ENCODE results near the gene KLF15. TPM values are rescaled to one million over a fixed set of nuclear protein-coding genes. Genes with fewer than 3 reads are reported as not detected.
A peak's percentile ranks its signal among the peaks of the same experiment; 100 is the strongest.

The KLF15 gene
- total RNA-seq, 1 donor from 2014 or later, result 5.7 TPM

DNA sequence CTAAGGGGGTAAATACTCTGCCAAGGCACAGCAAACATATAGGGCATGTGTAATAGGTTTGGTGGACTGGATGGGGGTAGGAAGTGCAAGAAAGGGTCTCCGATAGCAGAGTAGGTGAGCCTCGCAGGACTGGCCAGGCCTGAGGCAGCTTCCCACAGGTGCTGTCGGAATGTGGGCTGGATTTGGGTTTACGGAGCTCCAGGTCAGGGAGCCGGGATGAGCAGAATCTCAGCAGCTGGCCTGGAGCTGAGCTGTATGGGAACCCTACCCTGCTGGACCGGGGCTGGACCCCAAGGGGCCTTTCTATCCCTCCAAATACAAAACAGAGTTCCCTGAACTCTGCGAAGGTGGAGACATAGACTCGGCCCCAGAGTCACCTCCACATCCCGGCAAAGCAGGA, 15.0 kb downstream of the KLF15 start:
- peak; percentile 73 for DNase-seq (ENCODE audit: extremely low spot score, unreplicated experiment)
- no peak overlapping the region for H3K27ac Mint-ChIP-seq (ENCODE audit: unreplicated experiment)
- no peak for TF ChIP-seq CTCF (IDR thresholded peaks at IDR 0.05)

GRCh38 chr3:126341755-126342150, 15.5 kb downstream of the KLF15 start:
- Mint-ChIP-seq H3K27ac (ENCODE audit: unreplicated experiment) (no peak overlapping the region), H3K4me1 (ENCODE audit: unreplicated experiment) (no peaks in the 10 kb centered on the region), H3K27me3 (ENCODE audit: unreplicated experiment) (peaks cover 10% of the 10 kb centered on the region), H3K36me3 (ENCODE audit: unreplicated experiment) (no peaks in the 10 kb centered on the region), H3K9me3 (ENCODE audit: unreplicated experiment) (no peaks in the 10 kb centered on the region), H3K4me3 (ENCODE audit: unreplicated experiment) (no peak overlapping the region)
- peak; percentile 72 for DNase-seq (ENCODE audit: extremely low spot score, unreplicated experiment)
- TF ChIP-seq CTCF (IDR thresholded peaks at IDR 0.05), result no peak

More for the DNA sequence above, 15.0 kb downstream of the KLF15 start:
- no peak overlapping the region for H3K4me3 Mint-ChIP-seq (ENCODE audit: unreplicated experiment)
- H3K9me3 Mint-ChIP-seq (ENCODE audit: unreplicated experiment), result no peaks in the 10 kb centered on the region
- peaks cover 10% of the 10 kb centered on the region for H3K27me3 Mint-ChIP-seq (ENCODE audit: unreplicated experiment)
- H3K36me3 Mint-ChIP-seq (ENCODE audit: unreplicated experiment), result no peaks in the 10 kb centered on the region
- H3K4me1 Mint-ChIP-seq (ENCODE audit: unreplicated experiment), result no peaks in the 10 kb centered on the region

DNA sequence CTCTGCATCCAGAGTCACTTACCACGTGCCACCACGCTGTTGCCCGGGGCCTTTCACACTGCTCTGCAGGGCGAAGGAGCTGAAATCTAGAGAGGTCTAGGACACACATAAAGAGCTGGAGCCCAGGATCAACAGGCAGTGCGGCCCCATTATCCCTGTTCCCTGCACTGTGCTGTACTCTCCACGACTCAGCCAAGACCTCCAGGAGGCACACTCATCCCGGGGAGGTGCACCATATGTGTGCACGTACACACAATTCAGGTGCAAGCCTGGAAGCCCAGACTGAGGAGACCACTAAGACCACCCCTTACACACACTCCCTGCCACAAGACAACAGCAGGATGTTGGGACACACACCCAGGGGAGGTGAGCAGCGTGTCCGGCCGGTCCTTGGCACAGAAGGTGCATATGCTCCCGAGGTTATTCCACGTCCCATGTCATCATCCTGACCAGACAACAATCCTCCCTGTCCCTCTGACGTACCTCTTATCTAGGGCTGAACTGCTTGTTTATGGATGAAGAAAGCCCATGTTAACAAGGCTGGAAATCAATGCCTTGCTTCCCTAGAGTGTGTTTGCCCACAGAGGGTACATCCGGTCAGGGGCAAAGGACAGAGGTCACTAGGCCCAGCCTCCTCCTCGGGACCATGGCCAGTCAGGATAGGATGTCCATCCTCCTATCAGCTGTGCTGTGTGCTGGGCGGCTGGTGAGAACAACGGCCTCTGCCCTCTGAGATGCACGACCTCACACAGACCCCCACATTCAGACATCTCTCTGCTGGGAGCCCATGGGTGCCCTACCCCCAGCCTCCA, 16.1 kb downstream of the KLF15 start:
- Mint-ChIP-seq H3K9me3 (ENCODE audit: unreplicated experiment) (no peaks in the 10 kb centered on the region), H3K36me3 (ENCODE audit: unreplicated experiment) (no peaks in the 10 kb centered on the region), H3K4me1 (ENCODE audit: unreplicated experiment) (no peaks in the 10 kb centered on the region), H3K27ac (ENCODE audit: unreplicated experiment) (no peak overlapping the region), H3K4me3 (ENCODE audit: unreplicated experiment) (no peak overlapping the region), H3K27me3 (ENCODE audit: unreplicated experiment) (peaks cover 10% of the 10 kb centered on the region)
- peak; percentile 62 for DNase-seq (ENCODE audit: extremely low spot score, unreplicated experiment)
- TF ChIP-seq CTCF (IDR thresholded peaks at IDR 0.05), result no peak

GRCh38 chr3:126340596-126340942, 16.6 kb downstream of the KLF15 start:
- no peaks in the 10 kb centered on the region for H3K36me3 Mint-ChIP-seq (ENCODE audit: unreplicated experiment)
- no peak for TF ChIP-seq CTCF (IDR thresholded peaks at IDR 0.05)
- no peak overlapping the region for H3K4me3 Mint-ChIP-seq (ENCODE audit: unreplicated experiment)
- peak; percentile 73 for DNase-seq (ENCODE audit: extremely low spot score, unreplicated experiment)
- peaks cover 10% of the 10 kb centered on the region for H3K27me3 Mint-ChIP-seq (ENCODE audit: unreplicated experiment)
- H3K4me1 Mint-ChIP-seq (ENCODE audit: unreplicated experiment), result no peaks in the 10 kb centered on the region
- H3K27ac Mint-ChIP-seq (ENCODE audit: unreplicated experiment), result no peak overlapping the region
- H3K9me3 Mint-ChIP-seq (ENCODE audit: unreplicated experiment), result no peaks in the 10 kb centered on the region

DNA sequence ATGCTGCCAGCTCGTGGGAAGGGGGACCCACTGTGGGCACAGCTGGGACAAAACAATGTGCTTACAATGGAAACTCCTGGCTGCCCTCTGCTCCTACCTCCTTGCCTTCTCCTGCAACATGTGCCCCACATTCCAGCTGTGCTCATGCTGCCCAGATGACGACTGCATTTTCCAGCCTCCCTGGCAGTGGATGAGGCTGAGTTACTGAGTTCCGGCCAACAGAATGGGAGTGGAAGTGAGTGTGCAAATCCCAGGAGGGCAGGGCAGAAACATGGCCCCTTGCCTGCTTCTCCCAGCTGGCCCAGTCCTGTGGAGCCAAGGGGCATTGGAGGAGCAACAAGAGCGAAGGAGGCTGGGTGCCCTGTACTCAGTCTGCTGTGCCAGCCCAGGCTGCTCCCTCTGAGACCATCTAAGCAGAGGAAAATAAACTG, 17.1 kb downstream of the KLF15 start:
- no peak for TF ChIP-seq CTCF (IDR thresholded peaks at IDR 0.05)
- Mint-ChIP-seq H3K36me3 (ENCODE audit: unreplicated experiment) (no peaks in the 10 kb centered on the region), H3K27me3 (ENCODE audit: unreplicated experiment) (peaks cover 10% of the 10 kb centered on the region), H3K4me3 (ENCODE audit: unreplicated experiment) (no peak overlapping the region), H3K4me1 (ENCODE audit: unreplicated experiment) (no peaks in the 10 kb centered on the region), H3K9me3 (ENCODE audit: unreplicated experiment) (no peaks in the 10 kb centered on the region), H3K27ac (ENCODE audit: unreplicated experiment) (no peak overlapping the region)
- DNase-seq (ENCODE audit: extremely low spot score, unreplicated experiment), result peak; percentile 69
